Measurements from ENCODE around the gene DTNBP1.
A peak's percentile ranks its signal among the peaks of the same experiment; 100 is the strongest.

Gene DTNBP1

DNA sequence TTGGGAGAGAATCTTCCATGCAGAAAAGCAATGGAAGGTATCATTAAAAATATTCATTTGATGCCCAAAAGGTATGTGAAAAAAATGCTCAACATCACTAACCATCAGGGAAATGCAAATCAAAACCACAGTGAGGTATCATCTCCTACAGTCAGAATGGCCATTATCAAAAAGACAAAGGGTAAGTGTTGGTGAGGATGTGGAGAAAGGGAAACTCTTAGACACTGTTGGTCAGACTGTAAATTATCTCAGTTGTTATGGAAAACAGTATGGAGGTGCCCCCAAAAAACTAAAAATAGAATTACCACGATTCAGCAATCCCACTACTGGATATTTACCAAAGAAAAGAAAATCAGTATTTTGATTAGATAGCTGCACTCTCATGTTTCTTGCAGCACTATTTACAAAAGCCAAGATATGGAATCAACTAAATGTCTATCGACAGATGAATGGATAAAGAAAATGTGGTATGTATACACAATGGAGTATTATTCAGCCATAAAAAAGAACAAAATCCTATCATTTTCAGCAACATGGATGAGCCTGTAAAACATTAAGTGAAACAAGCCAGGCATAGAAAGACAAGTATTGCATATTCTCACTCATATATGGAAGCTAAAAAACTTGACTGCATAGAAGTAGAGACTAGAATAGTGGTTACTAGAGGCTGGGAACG lies 84.0 kb downstream of the DTNBP1 start:
- no peaks in the 10 kb centered on the region for H3K9me3 ChIP-seq (ENCODE audit: control insufficient read depth in 5 of 5, low read length in 5 of 5)
- no peak overlapping the region for H3K9ac ChIP-seq (ENCODE audit: low read length in 5 of 5)

DNA sequence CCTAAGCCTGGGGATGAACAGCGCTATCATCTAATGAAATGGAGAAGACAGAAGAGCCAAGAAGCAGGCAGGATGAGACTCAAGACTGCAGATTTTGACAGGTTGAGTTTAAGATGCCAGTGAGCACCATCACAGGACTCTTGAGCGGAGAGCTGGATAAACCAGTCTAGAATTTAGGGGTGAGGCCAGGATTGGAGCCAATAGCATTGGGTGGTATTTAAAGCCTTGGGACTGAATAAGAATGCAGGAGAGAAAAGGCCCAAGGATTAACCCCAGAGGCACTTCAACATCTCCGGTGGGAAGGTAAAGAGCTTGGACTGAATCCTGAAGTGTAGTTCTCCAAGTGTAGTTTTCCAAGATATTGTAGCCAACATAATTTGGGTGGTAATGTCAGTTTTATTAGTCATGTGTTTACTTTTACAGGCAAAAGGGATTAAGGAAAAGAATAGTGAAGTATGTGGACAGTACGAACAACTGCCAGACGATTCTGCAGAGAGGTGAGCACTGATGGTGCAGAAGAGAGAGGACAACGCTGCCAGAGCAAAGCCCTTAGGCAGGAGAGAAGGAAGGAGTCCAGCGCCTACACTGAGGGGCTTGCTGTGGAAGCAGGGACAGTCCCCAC lies 85.2 kb downstream of the DTNBP1 start:
- Histone ChIP-seq H3K9me3 (ENCODE audit: control insufficient read depth in 5 of 5, low read length in 5 of 5) (no peaks in the 10 kb centered on the region), H3K36me3 (ENCODE audit: control insufficient read depth in 5 of 5, insufficient read depth in 5 of 5, low read length in 5 of 5) (peaks cover 0 to 3% (median 0%) of the 10 kb centered on the region in 5 donors), H3K27ac (ENCODE audit: low read depth, low read length) (no peak overlapping the region), H3K4me1 (ENCODE audit: control insufficient read depth in 5 of 5, insufficient read depth in 5 of 5, low read length in 5 of 5) (no peaks in the 10 kb centered on the region), H3K4me3 (ENCODE audit: low read depth in 1 of 5, low read length in 5 of 5) (no peak overlapping the region), H3K9ac (ENCODE audit: low read length in 5 of 5) (no peak overlapping the region), H3K27me3 (ENCODE audit: control insufficient read depth in 5 of 5, insufficient read depth in 4 of 5, low read length in 5 of 5) (no peaks in the 10 kb centered on the region)

More for the DNA sequence above, 84.0 kb downstream of the DTNBP1 start:
- Histone ChIP-seq H3K36me3 (ENCODE audit: control insufficient read depth in 5 of 5, insufficient read depth in 5 of 5, low read length in 5 of 5) (peaks cover 0 to 3% (median 0%) of the 10 kb centered on the region in 5 donors), H3K27ac (ENCODE audit: low read depth, low read length) (no peak overlapping the region), H3K27me3 (ENCODE audit: control insufficient read depth in 5 of 5, insufficient read depth in 4 of 5, low read length in 5 of 5) (no peaks in the 10 kb centered on the region), H3K4me3 (ENCODE audit: low read depth in 1 of 5, low read length in 5 of 5) (no peak overlapping the region), H3K4me1 (ENCODE audit: control insufficient read depth in 5 of 5, insufficient read depth in 5 of 5, low read length in 5 of 5) (no peaks in the 10 kb centered on the region)

DNA sequence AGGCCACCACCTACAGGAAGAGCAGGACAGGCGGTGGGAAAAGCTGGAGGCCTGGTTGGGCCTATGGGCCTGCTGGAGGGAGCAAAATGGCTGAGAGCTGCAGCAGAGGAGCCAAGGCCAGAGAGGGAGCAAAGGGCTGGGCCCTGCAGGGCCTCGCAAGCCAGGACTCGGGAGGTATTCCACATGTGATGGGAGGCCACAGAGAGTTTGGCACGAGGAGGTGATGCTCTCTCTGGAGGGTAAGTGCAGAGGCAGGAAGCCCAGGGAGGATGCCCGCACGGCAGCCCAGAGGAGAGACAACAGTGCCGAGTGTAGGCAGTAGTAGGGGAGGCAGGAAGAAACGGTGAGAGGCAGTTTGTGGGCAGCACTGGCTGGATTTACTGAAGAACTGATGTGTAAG lies 85.7 kb downstream of the DTNBP1 start:
- Histone ChIP-seq H3K9ac (ENCODE audit: low read length in 5 of 5) (no peak overlapping the region), H3K4me1 (ENCODE audit: control insufficient read depth in 5 of 5, insufficient read depth in 5 of 5, low read length in 5 of 5) (no peaks in the 10 kb centered on the region), H3K4me3 (ENCODE audit: low read depth in 1 of 5, low read length in 5 of 5) (no peak overlapping the region), H3K36me3 (ENCODE audit: control insufficient read depth in 5 of 5, insufficient read depth in 5 of 5, low read length in 5 of 5) (peaks cover 0 to 3% (median 0%) of the 10 kb centered on the region in 5 donors), H3K27me3 (ENCODE audit: control insufficient read depth in 5 of 5, insufficient read depth in 4 of 5, low read length in 5 of 5) (no peaks in the 10 kb centered on the region), H3K27ac (ENCODE audit: low read depth, low read length) (no peak overlapping the region), H3K9me3 (ENCODE audit: control insufficient read depth in 5 of 5, low read length in 5 of 5) (no peaks in the 10 kb centered on the region)

DNA sequence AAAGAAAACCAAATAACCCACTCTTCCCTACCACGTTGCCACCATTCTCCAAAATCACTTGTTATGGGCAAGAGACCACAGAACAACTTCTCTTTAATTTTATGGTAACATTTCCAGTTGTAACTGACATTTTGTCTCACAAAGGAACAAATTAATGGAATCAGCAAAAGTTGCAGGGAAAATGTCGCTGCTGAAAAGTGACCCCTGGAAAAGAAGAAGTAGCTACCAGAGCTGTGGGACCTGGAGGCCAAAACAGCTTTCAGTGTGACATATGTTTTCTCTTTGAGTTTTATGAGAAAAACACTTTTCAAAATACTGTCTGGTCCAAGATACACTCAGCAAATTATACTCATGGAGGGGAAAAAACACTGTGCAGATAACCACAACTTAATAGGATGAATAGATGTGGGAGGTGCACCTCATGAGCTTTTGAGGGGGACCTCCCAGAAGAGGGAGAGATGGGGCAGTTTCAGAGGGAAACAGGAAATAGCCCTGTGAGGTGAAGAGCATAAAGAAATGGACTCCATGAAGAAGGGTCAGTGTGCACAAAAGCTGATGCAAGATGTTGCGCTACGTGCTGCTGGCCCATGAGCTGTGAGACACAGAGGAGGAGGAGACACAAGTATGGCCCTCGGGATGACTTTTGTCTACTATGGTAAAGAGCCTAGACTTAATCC lies 87.3 kb downstream of the DTNBP1 start:
- H3K4me3 ChIP-seq (ENCODE audit: low read depth in 1 of 5, low read length in 5 of 5): no peak overlapping the region
- no peak overlapping the region for H3K27ac ChIP-seq (ENCODE audit: low read depth, low read length)
- H3K9me3 ChIP-seq (ENCODE audit: control insufficient read depth in 5 of 5, low read length in 5 of 5): peaks cover 0 to 5% (median 0%) of the 10 kb centered on the region in 5 donors
- H3K4me1 ChIP-seq (ENCODE audit: control insufficient read depth in 5 of 5, insufficient read depth in 5 of 5, low read length in 5 of 5): no peaks in the 10 kb centered on the region
- peak overlapping the region in 1 of 5 donors; percentile 30 for H3K9ac ChIP-seq (ENCODE audit: low read length in 5 of 5)
- no peaks in the 10 kb centered on the region for H3K27me3 ChIP-seq (ENCODE audit: control insufficient read depth in 5 of 5, insufficient read depth in 4 of 5, low read length in 5 of 5)
- peaks cover 0 to 3% (median 0%) of the 10 kb centered on the region in 5 donors for H3K36me3 ChIP-seq (ENCODE audit: control insufficient read depth in 5 of 5, insufficient read depth in 5 of 5, low read length in 5 of 5)

DNA sequence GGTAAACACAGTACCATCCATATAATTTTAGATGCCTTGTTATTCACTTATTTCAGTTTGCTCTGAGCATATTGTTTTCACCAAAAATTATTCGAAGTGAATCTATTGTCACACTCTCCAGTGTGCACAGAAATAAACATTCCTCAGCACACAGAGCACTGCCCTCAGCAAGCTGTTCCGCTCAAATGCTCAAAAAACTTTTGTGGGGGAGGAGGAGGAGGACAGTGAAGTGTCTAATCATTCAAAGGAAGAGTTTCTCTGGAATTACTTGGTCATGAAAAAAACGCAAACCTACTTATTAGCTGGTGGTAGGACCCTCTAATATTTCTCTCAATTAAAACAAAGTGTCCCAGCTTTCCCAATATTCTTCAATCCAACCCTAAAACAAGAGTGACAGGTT lies 88.3 kb downstream of the DTNBP1 start:
- no peak overlapping the region for H3K9ac ChIP-seq (ENCODE audit: low read length in 5 of 5)
- no peak overlapping the region for H3K27ac ChIP-seq (ENCODE audit: low read depth, low read length)
- no peak overlapping the region for H3K4me3 ChIP-seq (ENCODE audit: low read depth in 1 of 5, low read length in 5 of 5)
- H3K9me3 ChIP-seq (ENCODE audit: control insufficient read depth in 5 of 5, low read length in 5 of 5): peaks cover 0 to 5% (median 0%) of the 10 kb centered on the region in 5 donors
- no peaks in the 10 kb centered on the region for H3K4me1 ChIP-seq (ENCODE audit: control insufficient read depth in 5 of 5, insufficient read depth in 5 of 5, low read length in 5 of 5)
- H3K36me3 ChIP-seq (ENCODE audit: control insufficient read depth in 5 of 5, insufficient read depth in 5 of 5, low read length in 5 of 5): peaks cover 0 to 3% (median 0%) of the 10 kb centered on the region in 5 donors
- H3K27me3 ChIP-seq (ENCODE audit: control insufficient read depth in 5 of 5, insufficient read depth in 4 of 5, low read length in 5 of 5): no peaks in the 10 kb centered on the region

DNA sequence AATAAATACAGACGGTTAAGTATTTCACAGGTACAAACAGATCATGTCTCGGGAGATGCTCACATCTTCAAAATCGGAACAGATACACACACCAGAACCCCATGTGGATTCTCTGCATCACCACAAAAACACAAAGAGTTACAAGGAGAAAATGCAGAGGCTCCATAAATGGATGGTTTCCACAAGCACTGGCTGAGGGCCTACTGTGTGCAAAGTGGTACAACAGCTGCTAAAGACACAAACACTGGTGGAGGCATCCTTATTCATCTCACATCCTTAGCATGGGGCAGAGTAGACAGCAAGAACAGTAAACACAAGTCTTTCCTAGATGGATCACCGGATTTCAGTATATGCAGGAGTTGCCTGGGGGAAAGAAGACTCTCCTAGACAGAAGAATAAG lies 88.8 kb downstream of the DTNBP1 start:
- H3K27ac ChIP-seq (ENCODE audit: low read depth, low read length): no peak overlapping the region
- H3K36me3 ChIP-seq (ENCODE audit: control insufficient read depth in 5 of 5, insufficient read depth in 5 of 5, low read length in 5 of 5): peaks cover 0 to 3% (median 0%) of the 10 kb centered on the region in 5 donors
- no peak overlapping the region for H3K9ac ChIP-seq (ENCODE audit: low read length in 5 of 5)
- H3K4me1 ChIP-seq (ENCODE audit: control insufficient read depth in 5 of 5, insufficient read depth in 5 of 5, low read length in 5 of 5): no peaks in the 10 kb centered on the region
- H3K9me3 ChIP-seq (ENCODE audit: control insufficient read depth in 5 of 5, low read length in 5 of 5): peaks cover 0 to 5% (median 0%) of the 10 kb centered on the region in 5 donors
- H3K27me3 ChIP-seq (ENCODE audit: control insufficient read depth in 5 of 5, insufficient read depth in 4 of 5, low read length in 5 of 5): no peaks in the 10 kb centered on the region
- no peak overlapping the region for H3K4me3 ChIP-seq (ENCODE audit: low read depth in 1 of 5, low read length in 5 of 5)

DNA sequence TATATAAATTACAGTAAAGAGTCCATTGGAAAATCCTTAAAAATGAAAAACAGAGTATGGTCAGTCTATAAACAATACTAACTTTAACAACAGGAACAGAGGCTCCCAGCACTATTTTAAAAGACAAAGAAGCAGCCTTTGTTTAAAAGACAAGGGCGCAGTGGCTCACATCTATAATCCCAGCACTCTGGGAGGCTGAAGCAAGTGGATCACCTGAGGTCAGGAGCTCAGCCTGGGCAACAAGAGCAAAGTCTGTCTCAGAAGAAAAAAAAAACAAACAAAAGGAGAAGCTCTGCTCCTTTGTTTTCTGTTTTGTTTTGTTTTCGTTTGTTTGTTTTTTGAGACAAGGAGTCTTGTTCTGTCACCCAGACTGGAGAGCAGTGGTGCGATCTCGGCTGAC lies 89.4 kb downstream of the DTNBP1 start:
- no peak overlapping the region for H3K4me3 ChIP-seq (ENCODE audit: low read depth in 1 of 5, low read length in 5 of 5)
- no peak overlapping the region for H3K9ac ChIP-seq (ENCODE audit: low read length in 5 of 5)
- H3K4me1 ChIP-seq (ENCODE audit: control insufficient read depth in 5 of 5, insufficient read depth in 5 of 5, low read length in 5 of 5): no peaks in the 10 kb centered on the region

DNA sequence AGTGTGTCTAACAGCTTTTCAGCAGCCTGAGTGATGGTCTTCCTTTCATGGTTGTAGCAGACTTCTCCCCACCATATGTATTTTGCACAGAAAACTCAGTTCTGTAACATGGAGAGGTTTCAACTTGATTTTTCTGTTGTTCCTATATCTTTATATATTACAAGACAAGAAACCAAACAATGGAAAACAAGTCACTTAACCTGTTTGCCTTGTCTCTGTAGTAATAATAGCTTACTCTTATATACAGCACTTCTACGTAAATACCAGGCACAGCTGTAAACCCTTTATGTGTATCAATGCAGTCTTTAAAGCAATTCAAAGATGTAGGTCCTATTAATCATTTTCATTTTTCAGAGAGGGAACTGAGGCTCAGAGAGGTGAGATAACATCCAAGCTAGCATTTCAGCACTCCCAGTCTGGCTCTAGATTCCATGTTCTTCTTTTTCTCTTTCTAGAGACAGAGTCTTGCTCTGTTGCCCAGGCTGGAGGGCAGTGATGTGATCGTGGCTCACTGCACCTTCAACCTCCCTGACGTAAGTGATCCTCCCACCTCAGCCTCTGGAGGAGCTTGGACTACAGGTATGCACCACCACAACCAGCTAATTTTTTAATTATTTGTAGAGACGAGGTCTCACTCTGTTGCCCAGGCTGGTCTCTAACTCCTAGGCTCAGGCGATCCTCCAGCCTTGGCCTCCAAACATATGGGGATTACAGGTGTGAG lies 90.4 kb downstream of the DTNBP1 start:
- Histone ChIP-seq H3K27me3 (ENCODE audit: control insufficient read depth in 5 of 5, insufficient read depth in 4 of 5, low read length in 5 of 5) (no peaks in the 10 kb centered on the region), H3K4me3 (ENCODE audit: low read depth in 1 of 5, low read length in 5 of 5) (no peak overlapping the region), H3K36me3 (ENCODE audit: control insufficient read depth in 5 of 5, insufficient read depth in 5 of 5, low read length in 5 of 5) (no peaks in the 10 kb centered on the region), H3K27ac (ENCODE audit: low read depth, low read length) (no peak overlapping the region), H3K9ac (ENCODE audit: low read length in 5 of 5) (no peak overlapping the region), H3K4me1 (ENCODE audit: control insufficient read depth in 5 of 5, insufficient read depth in 5 of 5, low read length in 5 of 5) (no peaks in the 10 kb centered on the region), H3K9me3 (ENCODE audit: control insufficient read depth in 5 of 5, low read length in 5 of 5) (peaks cover 0 to 5% (median 0%) of the 10 kb centered on the region in 5 donors)

More for the DNA sequence above, 89.4 kb downstream of the DTNBP1 start:
- Histone ChIP-seq H3K36me3 (ENCODE audit: control insufficient read depth in 5 of 5, insufficient read depth in 5 of 5, low read length in 5 of 5) (peaks cover 0 to 3% (median 0%) of the 10 kb centered on the region in 5 donors), H3K27ac (ENCODE audit: low read depth, low read length) (no peak overlapping the region), H3K27me3 (ENCODE audit: control insufficient read depth in 5 of 5, insufficient read depth in 4 of 5, low read length in 5 of 5) (no peaks in the 10 kb centered on the region), H3K9me3 (ENCODE audit: control insufficient read depth in 5 of 5, low read length in 5 of 5) (peaks cover 0 to 5% (median 0%) of the 10 kb centered on the region in 5 donors)

DNA sequence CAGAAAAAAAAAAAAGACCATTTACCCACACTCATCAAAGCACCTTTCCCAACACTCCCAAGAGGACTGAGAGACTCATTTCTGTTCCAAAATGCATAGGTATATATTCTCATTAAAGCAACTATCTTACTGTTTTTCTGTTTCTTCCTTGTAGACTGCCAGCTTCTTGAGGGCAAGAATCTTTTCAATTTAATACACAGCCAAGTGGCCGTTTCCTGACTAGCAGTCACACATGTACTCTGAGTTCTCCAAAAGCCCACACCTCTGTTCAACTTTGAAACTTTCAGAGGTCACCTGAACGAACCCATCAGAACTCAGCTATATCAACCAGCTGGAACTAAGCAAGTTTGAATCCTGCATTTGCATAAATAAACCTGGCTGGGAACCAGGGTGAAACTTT lies 92.7 kb downstream of the DTNBP1 start:
- H3K4me3 ChIP-seq (ENCODE audit: low read depth in 1 of 5, low read length in 5 of 5): no peak overlapping the region
- H3K27me3 ChIP-seq (ENCODE audit: control insufficient read depth in 5 of 5, insufficient read depth in 4 of 5, low read length in 5 of 5): no peaks in the 10 kb centered on the region
- no peak overlapping the region for H3K9ac ChIP-seq (ENCODE audit: low read length in 5 of 5)
- H3K4me1 ChIP-seq (ENCODE audit: control insufficient read depth in 5 of 5, insufficient read depth in 5 of 5, low read length in 5 of 5): no peaks in the 10 kb centered on the region
- H3K9me3 ChIP-seq (ENCODE audit: control insufficient read depth in 5 of 5, low read length in 5 of 5): peaks cover 0 to 5% (median 0%) of the 10 kb centered on the region in 5 donors
- H3K27ac ChIP-seq (ENCODE audit: low read depth, low read length): no peak overlapping the region
- H3K36me3 ChIP-seq (ENCODE audit: control insufficient read depth in 5 of 5, insufficient read depth in 5 of 5, low read length in 5 of 5): no peaks in the 10 kb centered on the region
